Fibroblast of lung (primary cell): ENCODE data around the gene POLN. TPM values are rescaled to one million over a fixed set of nuclear protein-coding genes. Genes with fewer than 3 reads are reported as not detected.

Source experiments
- DNase-seq, 2 donors: peaks; one replicate each; pipeline versions ENCODE4 v3.0.0 to v3.0.0-alpha.2; 2010; ENCODE audit warnings: low read depth in 2 of 2
- H2AFZ ChIP-seq: 2 replicates; pipeline ENCODE4 v1.5.1; 2012; ENCODE audit warnings: low read length, control low read depth, inconsistent platforms
- H3K27ac ChIP-seq: 2 replicates; pipeline ENCODE4 v1.5.1; 2011; ENCODE audit warnings: low read length, control low read depth; ENCODE audit not compliant: insufficient read depth
- H3K27me3 ChIP-seq: 2 replicates; pipeline ENCODE4 v1.5.1; 2011; ENCODE audit warnings: mild to moderate bottlenecking, low read length; ENCODE audit not compliant: control insufficient read depth, insufficient read depth
- H3K36me3 ChIP-seq: 2 replicates; pipeline ENCODE4 v1.5.1; 2011; ENCODE audit warnings: low read length; ENCODE audit not compliant: control insufficient read depth, insufficient read depth
- H3K4me1 ChIP-seq: 2 replicates; pipeline ENCODE4 v1.5.1; 2011; ENCODE audit warnings: low read length; ENCODE audit not compliant: control insufficient read depth, insufficient read depth; ENCODE audit errors: extremely low read depth
- H3K4me2 ChIP-seq: 2 replicates; pipeline ENCODE4 v1.5.1; 2011; ENCODE audit warnings: low read length, control low read depth; ENCODE audit not compliant: insufficient read depth; ENCODE audit errors: extremely low read depth
- H3K4me3 ChIP-seq, 4 experiments: fragments of 200-600 bp in 1 of 4; sonication (generic) in 1 of 4; replicated peaks in 1 of 4; 2 replicates each; pipeline ENCODE4 v1.5.1; 2011 to 2016; ENCODE audit warnings: low read length in 4 of 4, low read depth in 3 of 4, mild to moderate bottlenecking in 3 of 4, control low read depth in 2 of 4, inconsistent platforms in 1 of 4, mixed read lengths in 1 of 4; ENCODE audit not compliant: insufficient read depth in 1 of 4; ENCODE audit errors: control extremely low read depth in 1 of 4
- H3K79me2 ChIP-seq: 2 replicates; pipeline ENCODE4 v1.5.1; 2012; ENCODE audit warnings: mild to moderate bottlenecking, low read length, inconsistent platforms; ENCODE audit not compliant: control insufficient read depth, insufficient read depth
- H3K9ac ChIP-seq: 2 replicates; pipeline ENCODE4 v1.5.1; 2011; ENCODE audit warnings: mild to moderate bottlenecking, low read length, control low read depth; ENCODE audit not compliant: insufficient read depth
- H3K9me3 ChIP-seq: 2 replicates; pipeline ENCODE4 v1.5.1; 2012; ENCODE audit warnings: low read depth, low read length; ENCODE audit not compliant: control insufficient read depth, insufficient read depth
- H4K20me1 ChIP-seq: 2 replicates; pipeline ENCODE4 v1.5.1; 2011; ENCODE audit warnings: low read length; ENCODE audit not compliant: control insufficient read depth, insufficient read depth; ENCODE audit errors: extremely low read depth
- CTCF ChIP-seq, 2 donors: IDR thresholded peaks in 1 of 2; conservative IDR thresholded peaks in 1 of 2; 1 replicate in 1 of 2; 2 replicates in 1 of 2; pipeline ENCODE4 v1.5.1; 2011 to 2012; ENCODE audit warnings: low read length in 2 of 2, control low read depth in 1 of 2, inconsistent platforms in 1 of 2, low read depth in 1 of 2, mild to moderate bottlenecking in 1 of 2
- EZH2 ChIP-seq: IDR thresholded peaks from 2 replicates; pipeline ENCODE4 v1.5.1; 2012; ENCODE audit warnings: low read length, control low read depth, mild to moderate bottlenecking; ENCODE audit errors: missing control alignments
- polyA plus RNA-seq, 2 donors: library from polyadenylated mRNA; depleted of rRNA in 1 of 2; stranded (reverse) in 1 of 2; unstranded in 1 of 2; fragments of >200 nt; gene quantifications; 2 replicates each; pipeline ENCODE4 v1.2.1, GENCODE V29; 2011 to 2012; ENCODE audit warnings: missing spikeins in 1 of 2
- total RNA-seq: library from RNA; depleted of rRNA; stranded (reverse); fragments of >200 nt; gene quantifications from 2 replicates; pipeline ENCODE4 v1.2.1, GENCODE V29; 2014

POLN gene
- total and polyA plus RNA-seq, 2 donors (not counting 1 experiment from before 2014, with no cell fraction given) = 0.58 to 5.6 TPM

- no peak overlapping the region for H3K4me3 ChIP-seq
- no peak for TF ChIP-seq EZH2
- TF ChIP-seq CTCF (conservative IDR thresholded peaks at IDR 0.05 in 1 of 2, IDR thresholded peaks at IDR 0.05 in 1 of 2; ENCODE audit: low read depth in 1 of 2, low read length in 2 of 2) = no peak
Measured at GRCh38 chr4:2177443-2178093, 64.4 kb downstream of the POLN start.

GRCh38 chr4:2175990-2176698 is 65.8 kb downstream of the POLN start:
- DNase-seq = no peak
- H3K27ac ChIP-seq = no peak overlapping the region

More at GRCh38 chr4:2177443-2178093, 64.4 kb downstream of the POLN start:
- Histone ChIP-seq H4K20me1 (no peaks in the 10 kb centered on the region), H3K36me3 (no peaks in the 10 kb centered on the region), H3K9ac (no peak overlapping the region), H3K27ac (no peak overlapping the region), H3K27me3 (no peaks in the 10 kb centered on the region), H2AFZ (no peak overlapping the region), H3K9me3 (no peaks in the 10 kb centered on the region), H3K79me2 (no peaks in the 10 kb centered on the region), H3K4me1 (no peaks in the 10 kb centered on the region), H3K4me2 (no peak overlapping the region)
- no peak for DNase-seq

More at GRCh38 chr4:2175990-2176698, 65.8 kb downstream of the POLN start:
- Histone ChIP-seq H3K9ac (no peak overlapping the region), H3K36me3 (no peaks in the 10 kb centered on the region), H2AFZ (no peak overlapping the region), H4K20me1 (no peaks in the 10 kb centered on the region), H3K4me1 (no peaks in the 10 kb centered on the region), H3K4me2 (no peak overlapping the region), H3K4me3 (no peak overlapping the region), H3K27me3 (no peaks in the 10 kb centered on the region), H3K79me2 (no peaks in the 10 kb centered on the region), H3K9me3 (no peaks in the 10 kb centered on the region)
- no peak for TF ChIP-seq CTCF (conservative IDR thresholded peaks at IDR 0.05 in 1 of 2, IDR thresholded peaks at IDR 0.05 in 1 of 2; ENCODE audit: low read depth in 1 of 2, low read length in 2 of 2)
- no peak for TF ChIP-seq EZH2
